SU-DHL-6 (cell line): ENCODE data around the gene LRP2.
"Not testable (repeated sequence)": the region's sequence is repeated elsewhere in the genome, so short reads cannot be mapped to it uniquely, and the experiment has no call there.

Source experiments
- H2AFZ ChIP-seq: fragments of 200-600 bp; sonication (generic); 2 replicates; pipeline ENCODE4 v1.6.1; 2014; ENCODE audit warnings: low read depth, mild to moderate bottlenecking, moderate library complexity, mixed read lengths, antibody characterized with exemption, low read length; ENCODE audit not compliant: severe bottlenecking
- H3F3A ChIP-seq: fragments of 200-600 bp; shearing (Covaris generic); 2 replicates; pipeline ENCODE4 v1.6.0; 2016; ENCODE audit warnings: antibody characterized with exemption, mild to moderate bottlenecking; ENCODE audit not compliant: insufficient read depth
- H3K27ac ChIP-seq: fragments of 200-600 bp; sonication (generic); 2 replicates; pipeline ENCODE4 v1.5.1; 2016; ENCODE audit warnings: low read depth, mild to moderate bottlenecking, low read length, moderate library complexity, mixed read lengths
- H3K27me3 ChIP-seq: fragments of 200-600 bp; sonication (generic), shearing (Covaris generic); 2 replicates; pipeline ENCODE4 v1.6.0; 2014; ENCODE audit warnings: mild to moderate bottlenecking, low read length
- H3K36me3 ChIP-seq: fragments of 200-600 bp; sonication (generic); 2 replicates; pipeline ENCODE4 v1.6.1; 2014; ENCODE audit warnings: mild to moderate bottlenecking, low read length, mixed read lengths
- H3K4me2 ChIP-seq: fragments of 300-600, 200-600 bp; shearing (Covaris generic), sonication (generic); 2 replicates; pipeline ENCODE4 v1.6.0; 2014; ENCODE audit warnings: low read length, low read depth, mild to moderate bottlenecking; ENCODE audit not compliant: poor library complexity, severe bottlenecking
- H3K4me3 ChIP-seq: fragments of 200-600 bp; sonication (generic); 2 replicates; pipeline ENCODE4 v1.5.1; 2014; ENCODE audit warnings: antibody characterized with exemption, low read length, mild to moderate bottlenecking, mixed read lengths; ENCODE audit not compliant: insufficient read depth, poor library complexity, severe bottlenecking
- H3K79me2 ChIP-seq: fragments of 200-600 bp; sonication (generic); 2 replicates; pipeline ENCODE4 v1.6.1; 2014; ENCODE audit warnings: mild to moderate bottlenecking, low read length, moderate library complexity; ENCODE audit not compliant: insufficient read depth
- H3K9ac ChIP-seq: fragments of 200-600 bp; sonication (generic); 2 replicates; pipeline ENCODE4 v1.7.0; 2014; ENCODE audit warnings: mild to moderate bottlenecking, low read length
- H3K9me2 ChIP-seq: fragments of 200-600 bp; sonication (generic); replicated peaks from 2 replicates; pipeline ENCODE4 v1.6.1; 2014; ENCODE audit warnings: low read length; ENCODE audit not compliant: insufficient read depth
- H3K9me3 ChIP-seq: fragments of 200-600 bp; sonication (generic); 2 replicates; pipeline ENCODE4 v1.6.1; 2014; ENCODE audit warnings: low read length, mixed read lengths; ENCODE audit not compliant: insufficient read depth
- H4K20me1 ChIP-seq: fragments of 200-600 bp; sonication (generic); 2 replicates; pipeline ENCODE4 v1.6.1; 2014; ENCODE audit warnings: low read depth, mild to moderate bottlenecking, antibody characterized with exemption, low read length, moderate library complexity, mixed read lengths
- CTCF ChIP-seq: fragments of 200-600 bp; sonication (generic); IDR thresholded peaks from one replicate; pipeline ENCODE4 v1.5.1; 2017; ENCODE audit warnings: antibody characterized with exemption, mild to moderate bottlenecking, low read length, moderate library complexity; ENCODE audit not compliant: insufficient read depth, poor library complexity, severe bottlenecking
- EZH2phosphoT487 ChIP-seq: fragments of 200-600 bp; sonication (generic), shearing (Covaris generic); conservative IDR thresholded peaks from 2 replicates; pipeline ENCODE4 v1.6.1; 2018; ENCODE audit warnings: mild to moderate bottlenecking, antibody characterized with exemption, low read length, moderate library complexity, mixed read lengths

The LRP2 gene

GRCh38 chr2:169137924-169138323 is 224.4 kb downstream of the LRP2 start:
- TF ChIP-seq EZH2phosphoT487 (no peak), CTCF (no peak)

GRCh38 chr2:169136885-169137534 is 225.3 kb downstream of the LRP2 start:
- Histone ChIP-seq H3K4me2 (no peak overlapping the region), H3K79me2 (no peaks in the 10 kb centered on the region), H3F3A (no peaks in the 10 kb centered on the region), H4K20me1 (no peaks in the 10 kb centered on the region), H3K27ac (no peak overlapping the region), H3K36me3 (no peaks in the 10 kb centered on the region), H3K9me3 (no peaks in the 10 kb centered on the region), H3K27me3 (no peaks in the 10 kb centered on the region), H2AFZ (no peak overlapping the region), H3K9me2 (no peaks in the 10 kb centered on the region), H3K4me3 (no peak overlapping the region), H3K9ac (no peak overlapping the region)
- TF ChIP-seq CTCF (no peak), EZH2phosphoT487 (no peak)

More at GRCh38 chr2:169137924-169138323, 224.4 kb downstream of the LRP2 start:
- no peak overlapping the region for H3K4me2 ChIP-seq
- H2AFZ ChIP-seq: no peak overlapping the region
- H4K20me1 ChIP-seq: no peaks in the 10 kb centered on the region
- no peaks in the 10 kb centered on the region for H3K9me3 ChIP-seq
- no peaks in the 10 kb centered on the region for H3K36me3 ChIP-seq
- H3K27ac ChIP-seq: no peak overlapping the region
- H3F3A ChIP-seq: no peaks in the 10 kb centered on the region
- H3K27me3 ChIP-seq: no peaks in the 10 kb centered on the region
- H3K4me3 ChIP-seq: no peak overlapping the region
- H3K79me2 ChIP-seq: no peaks in the 10 kb centered on the region
- no peak overlapping the region for H3K9ac ChIP-seq
- H3K9me2 ChIP-seq: no peaks in the 10 kb centered on the region

DNA sequence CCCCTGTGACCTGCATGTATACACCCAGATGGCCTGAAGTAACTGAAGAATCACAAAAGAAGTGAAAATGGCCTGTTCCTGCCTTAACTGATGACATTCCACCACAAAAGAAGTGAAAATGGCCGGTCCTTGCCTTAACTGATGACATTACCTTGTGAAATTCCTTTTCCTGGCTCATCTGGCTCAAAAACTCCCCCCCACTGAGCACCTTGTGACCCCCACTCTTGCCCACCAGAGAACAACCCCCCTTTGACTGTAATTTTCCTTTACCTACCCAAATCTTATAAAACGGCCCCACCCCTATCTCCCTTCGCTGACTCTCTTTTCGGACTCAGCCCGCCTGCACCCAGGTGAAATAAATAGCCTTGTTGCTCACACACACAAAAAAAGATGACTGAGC is 225.9 kb downstream of the LRP2 start:
- not testable (repeated sequence) for H3K9ac ChIP-seq, H3K4me2 ChIP-seq, H3K4me3 ChIP-seq

DNA sequence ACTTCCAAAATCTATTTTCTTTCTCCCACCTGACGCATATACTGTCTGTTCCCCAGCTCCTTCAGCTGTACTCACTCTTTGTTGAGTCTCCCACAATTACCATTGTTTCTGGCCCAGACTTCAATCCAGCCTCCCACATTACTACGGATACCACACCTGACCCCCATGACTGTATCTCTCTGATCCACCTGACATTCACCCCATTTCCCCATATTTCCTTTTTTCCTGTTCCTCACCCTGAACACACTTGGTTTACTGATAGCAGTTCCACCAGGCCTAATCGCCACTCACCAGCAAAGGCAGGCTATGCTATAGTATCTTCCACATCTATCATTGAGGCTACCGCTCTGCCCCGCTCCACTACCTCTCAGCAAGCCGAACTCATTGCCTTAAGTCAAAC is 228.1 kb downstream of the LRP2 start:
- H3F3A ChIP-seq, H3K9me3 ChIP-seq, H4K20me1 ChIP-seq, H3K4me3 ChIP-seq, H3K36me3 ChIP-seq, H3K4me2 ChIP-seq, H3K9me2 ChIP-seq, H2AFZ ChIP-seq, H3K79me2 ChIP-seq, H3K9ac ChIP-seq, H3K27me3 ChIP-seq, H3K27ac ChIP-seq: not testable (repeated sequence)

More for the DNA sequence above, 225.9 kb downstream of the LRP2 start:
- H3K79me2 ChIP-seq, H4K20me1 ChIP-seq, H3K36me3 ChIP-seq, H3F3A ChIP-seq, H3K9me3 ChIP-seq, H3K9me2 ChIP-seq, H3K27me3 ChIP-seq, H3K27ac ChIP-seq, H2AFZ ChIP-seq: not testable (repeated sequence)
